Fibroblast of pulmonary artery (primary cell): Measurements from ENCODE around the gene LIPH.

ENCODE experiments used
- DNase-seq: peaks from one replicate; pipeline ENCODE4 v3.0.0-alpha.2; 2010; ENCODE audit warnings: low read depth
- H3K4me3 ChIP-seq: replicated peaks from 2 replicates; pipeline ENCODE4 v1.5.1; 2011; ENCODE audit warnings: low read depth, mild to moderate bottlenecking, control low read depth, low read length, moderate library complexity
- CTCF ChIP-seq: IDR thresholded peaks from 2 replicates; pipeline ENCODE4 v1.5.1; 2011; ENCODE audit warnings: mild to moderate bottlenecking, control low read depth, low read length, inconsistent platforms; ENCODE audit errors: missing control alignments

The LIPH gene

GRCh38 chr3:185549651-185550111 is 2.7 kb downstream of the LIPH start:
- H3K4me3 ChIP-seq = no peak overlapping the region
- DNase-seq = peak; percentile 54
- no peak for TF ChIP-seq CTCF

GRCh38 chr3:185549122-185549521 is 3.3 kb downstream of the LIPH start:
- TF ChIP-seq CTCF = no peak
- DNase-seq = peak; percentile 99
- H3K4me3 ChIP-seq = no peak overlapping the region

DNA sequence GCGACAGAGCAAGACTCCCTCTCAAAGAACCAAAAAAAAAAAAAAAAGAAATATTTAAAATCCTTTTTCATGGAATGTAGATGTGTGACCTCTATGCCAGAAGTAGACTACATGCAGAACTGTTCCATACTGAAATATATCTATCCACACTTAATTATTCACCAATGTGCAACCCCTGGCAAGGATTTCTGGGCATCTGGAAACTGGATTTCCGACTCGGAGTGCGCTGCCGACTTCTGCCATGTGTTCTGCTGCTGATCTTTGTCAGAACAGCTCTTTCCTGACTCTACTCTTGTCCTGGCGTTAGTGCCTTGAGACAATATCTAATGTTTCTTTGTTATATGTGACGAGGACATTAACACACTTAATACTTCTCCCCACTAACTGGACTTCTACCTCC is 11.7 kb downstream of the LIPH start:
- no peak for TF ChIP-seq CTCF
- no peak for DNase-seq
- H3K4me3 ChIP-seq = no peak overlapping the region

- TF ChIP-seq CTCF = no peak
- DNase-seq = no peak
Measured at GRCh38 chr3:185539934-185540333, 12.5 kb downstream of the LIPH start.

DNA sequence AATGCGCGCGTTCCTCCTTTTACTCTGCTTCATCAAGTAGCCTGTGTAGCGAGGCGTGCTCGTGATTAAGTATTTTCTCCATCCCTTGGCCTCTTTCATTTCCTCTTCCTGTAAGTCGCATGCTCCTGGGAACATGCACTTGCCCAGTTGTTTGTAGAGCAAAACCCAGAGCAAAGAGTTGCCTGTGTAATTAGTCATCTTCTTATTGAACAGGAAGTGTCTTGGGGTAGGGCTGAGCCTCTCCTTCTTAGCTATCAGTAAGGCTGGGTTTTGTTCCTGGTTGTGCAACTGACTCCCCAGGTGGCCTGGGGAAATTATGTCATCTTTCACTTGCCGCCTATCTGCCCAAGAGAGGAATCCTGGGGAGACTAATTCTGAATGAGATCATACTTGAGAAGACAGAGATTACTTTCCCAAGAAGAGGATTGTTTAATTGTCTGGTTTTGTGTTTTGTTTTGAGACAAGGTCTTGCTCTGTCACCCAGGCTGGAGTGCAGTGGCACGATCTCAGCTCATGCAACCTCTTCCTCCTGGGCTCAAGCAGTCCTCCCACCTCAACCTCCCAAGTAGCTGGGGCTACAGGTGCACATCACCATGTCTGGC is 14.9 kb downstream of the LIPH start:
- peak; percentile 94 for DNase-seq
- TF ChIP-seq CTCF = no peak
- H3K4me3 ChIP-seq = no peak overlapping the region

More at GRCh38 chr3:185539934-185540333, 12.5 kb downstream of the LIPH start:
- no peak overlapping the region for H3K4me3 ChIP-seq

DNA sequence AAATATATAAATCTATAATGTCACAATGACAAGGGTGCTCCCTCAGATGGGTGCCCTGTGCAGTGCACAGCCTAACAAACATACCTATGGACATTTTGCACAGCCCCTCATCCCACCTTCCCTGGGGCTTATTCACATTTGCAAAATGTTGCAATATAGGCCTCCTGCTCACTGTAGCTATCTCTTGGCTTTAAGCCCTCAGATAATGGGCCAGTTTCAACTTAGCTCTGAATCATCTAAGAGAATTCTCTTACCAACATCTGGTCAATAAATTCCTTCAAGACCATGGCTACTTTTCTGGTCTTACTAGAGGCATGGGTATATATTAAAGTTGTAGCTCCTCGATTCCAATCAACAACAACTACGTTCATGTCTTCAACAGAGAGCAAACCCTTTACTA is 17.9 kb downstream of the LIPH start:
- DNase-seq = peak; percentile 40
- TF ChIP-seq CTCF = no peak
- H3K4me3 ChIP-seq = no peak overlapping the region

DNA sequence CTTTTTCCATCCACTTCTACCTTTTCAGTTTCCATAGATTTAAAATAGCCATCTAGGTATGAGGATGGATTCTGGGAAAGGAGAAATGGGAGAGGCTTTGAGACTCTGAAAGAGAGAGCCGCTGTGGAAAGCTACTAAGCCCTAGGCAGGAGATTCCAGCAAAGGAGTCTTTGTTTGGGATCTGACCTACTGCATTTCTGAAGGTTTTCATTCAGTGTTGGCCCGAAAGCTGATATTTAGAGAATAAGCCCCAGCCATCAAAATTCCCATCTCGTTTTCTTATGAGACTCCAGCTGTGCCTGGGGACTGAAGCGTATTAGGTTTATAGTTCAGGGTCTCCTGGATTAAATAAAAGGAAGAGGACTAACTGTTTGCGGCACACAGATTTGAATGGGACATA is 19.5 kb downstream of the LIPH start:
- no peak for DNase-seq
- no peak for TF ChIP-seq CTCF
- no peak overlapping the region for H3K4me3 ChIP-seq
